ENCODE results near the gene EHMT1.

EHMT1 gene

DNA sequence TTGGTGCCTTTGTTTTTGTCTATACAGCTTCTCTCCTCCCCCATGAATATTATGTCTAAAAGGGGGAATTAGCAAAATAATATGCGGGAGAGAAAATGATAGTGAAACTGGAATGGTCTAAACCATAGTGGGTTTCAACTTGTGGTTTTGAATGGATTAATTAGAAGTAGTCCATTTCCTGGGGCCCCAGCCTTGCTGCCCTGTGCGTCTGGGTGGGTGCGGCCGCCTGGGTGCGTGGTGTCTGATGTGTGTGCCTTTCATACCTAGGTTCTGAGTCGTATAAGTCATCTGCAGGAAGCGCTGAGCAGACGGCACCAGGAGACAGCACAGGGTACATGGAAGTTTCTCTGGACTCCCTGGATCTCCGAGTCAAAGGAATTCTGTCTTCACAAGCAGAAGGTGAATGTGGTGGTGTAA is 138.8 kb downstream of the EHMT1 start:
- no peaks in the 10 kb centered on the region for H3K9me3 ChIP-seq (ENCODE audit: control insufficient read depth, low read length)
- H3K36me3 ChIP-seq (ENCODE audit: control insufficient read depth, insufficient read depth, low read length) = no peaks in the 10 kb centered on the region
- H3K4me3 ChIP-seq (ENCODE audit: low read depth, low read length) = no peak overlapping the region
- TF ChIP-seq, protein P1, sequence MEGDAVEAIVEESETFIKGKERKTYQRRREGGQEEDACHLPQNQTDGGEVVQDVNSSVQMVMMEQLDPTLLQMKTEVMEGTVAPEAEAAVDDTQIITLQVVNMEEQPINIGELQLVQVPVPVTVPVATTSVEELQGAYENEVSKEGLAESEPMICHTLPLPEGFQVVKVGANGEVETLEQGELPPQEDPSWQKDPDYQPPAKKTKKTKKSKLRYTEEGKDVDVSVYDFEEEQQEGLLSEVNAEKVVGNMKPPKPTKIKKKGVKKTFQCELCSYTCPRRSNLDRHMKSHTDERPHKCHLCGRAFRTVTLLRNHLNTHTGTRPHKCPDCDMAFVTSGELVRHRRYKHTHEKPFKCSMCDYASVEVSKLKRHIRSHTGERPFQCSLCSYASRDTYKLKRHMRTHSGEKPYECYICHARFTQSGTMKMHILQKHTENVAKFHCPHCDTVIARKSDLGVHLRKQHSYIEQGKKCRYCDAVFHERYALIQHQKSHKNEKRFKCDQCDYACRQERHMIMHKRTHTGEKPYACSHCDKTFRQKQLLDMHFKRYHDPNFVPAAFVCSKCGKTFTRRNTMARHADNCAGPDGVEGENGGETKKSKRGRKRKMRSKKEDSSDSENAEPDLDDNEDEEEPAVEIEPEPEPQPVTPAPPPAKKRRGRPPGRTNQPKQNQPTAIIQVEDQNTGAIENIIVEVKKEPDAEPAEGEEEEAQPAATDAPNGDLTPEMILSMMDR (IDR thresholded peaks at IDR 0.05) = no peak
- H3K4me2 ChIP-seq (ENCODE audit: low read length) = no peak overlapping the region
- no peak overlapping the region for H3K9ac ChIP-seq
- H3K79me2 ChIP-seq = no peaks in the 10 kb centered on the region
- H3K27me3 ChIP-seq (ENCODE audit: control insufficient read depth, insufficient read depth, low read length) = no peaks in the 10 kb centered on the region
- no peak overlapping the region for H2AFZ ChIP-seq
- no peaks in the 10 kb centered on the region for H3K4me1 ChIP-seq
- H3K27ac ChIP-seq = no peak overlapping the region

DNA sequence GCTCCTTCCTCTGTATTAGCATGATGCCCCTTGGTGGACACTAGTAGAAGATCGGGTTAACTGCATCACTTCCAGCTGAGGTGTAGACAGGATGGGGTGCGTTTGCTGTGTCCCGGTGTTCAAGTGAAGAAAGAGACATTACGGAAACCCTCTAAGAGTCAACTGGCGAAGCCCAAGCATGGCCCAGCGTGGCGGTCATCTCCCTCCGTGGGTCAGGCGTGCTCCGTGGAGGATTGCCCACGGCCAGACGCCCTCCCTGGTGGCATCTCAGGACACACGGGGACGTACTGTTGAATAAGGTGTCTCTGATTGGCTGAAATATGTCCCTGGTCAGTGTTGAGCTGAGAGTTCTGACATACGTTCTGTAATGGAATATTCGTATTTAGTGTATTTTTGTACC is 139.3 kb downstream of the EHMT1 start:
- H3K36me3 ChIP-seq (ENCODE audit: control insufficient read depth, insufficient read depth, low read length) = no peaks in the 10 kb centered on the region
- no peaks in the 10 kb centered on the region for H3K9me3 ChIP-seq (ENCODE audit: control insufficient read depth, low read length)
- TF ChIP-seq, protein P1 (IDR thresholded peaks at IDR 0.05) = no peak
- H2AFZ ChIP-seq = no peak overlapping the region
- no peak overlapping the region for H3K4me3 ChIP-seq (ENCODE audit: low read depth, low read length)
- no peak overlapping the region for H3K9ac ChIP-seq
- H3K4me2 ChIP-seq (ENCODE audit: low read length) = no peak overlapping the region
- no peak overlapping the region for H3K27ac ChIP-seq
- H3K4me1 ChIP-seq = no peaks in the 10 kb centered on the region
- no peaks in the 10 kb centered on the region for H3K27me3 ChIP-seq (ENCODE audit: control insufficient read depth, insufficient read depth, low read length)
- H3K79me2 ChIP-seq = no peaks in the 10 kb centered on the region

DNA sequence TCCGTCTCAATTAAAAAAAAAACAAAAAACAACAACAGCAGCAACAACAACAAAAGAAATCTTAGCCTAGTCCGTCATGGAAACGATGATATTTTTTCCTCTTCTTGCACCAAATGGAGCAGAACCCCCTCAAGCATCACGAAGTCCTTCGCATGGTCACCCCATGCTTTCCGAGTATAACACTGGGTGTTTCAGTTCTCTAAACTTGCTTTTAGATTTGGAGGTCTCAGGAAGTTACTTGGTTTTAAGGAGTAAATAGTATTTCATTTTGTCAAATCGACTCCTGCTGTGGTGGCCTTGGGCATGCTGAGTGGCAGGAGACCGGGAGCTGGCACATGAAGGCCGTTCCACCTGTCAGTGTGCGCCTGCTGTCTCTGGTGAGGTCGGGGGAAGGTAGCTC is 140.3 kb downstream of the EHMT1 start:
- Histone ChIP-seq H3K9ac (no peak overlapping the region), H3K4me1 (no peaks in the 10 kb centered on the region), H3K36me3 (ENCODE audit: control insufficient read depth, insufficient read depth, low read length) (no peaks in the 10 kb centered on the region), H2AFZ (no peak overlapping the region), H3K27ac (no peak overlapping the region), H3K4me2 (ENCODE audit: low read length) (no peak overlapping the region), H3K79me2 (no peaks in the 10 kb centered on the region), H3K9me3 (ENCODE audit: control insufficient read depth, low read length) (no peaks in the 10 kb centered on the region), H3K27me3 (ENCODE audit: control insufficient read depth, insufficient read depth, low read length) (no peaks in the 10 kb centered on the region), H3K4me3 (ENCODE audit: low read depth, low read length) (no peak overlapping the region)
- TF ChIP-seq, protein P1 (IDR thresholded peaks at IDR 0.05) = no peak

DNA sequence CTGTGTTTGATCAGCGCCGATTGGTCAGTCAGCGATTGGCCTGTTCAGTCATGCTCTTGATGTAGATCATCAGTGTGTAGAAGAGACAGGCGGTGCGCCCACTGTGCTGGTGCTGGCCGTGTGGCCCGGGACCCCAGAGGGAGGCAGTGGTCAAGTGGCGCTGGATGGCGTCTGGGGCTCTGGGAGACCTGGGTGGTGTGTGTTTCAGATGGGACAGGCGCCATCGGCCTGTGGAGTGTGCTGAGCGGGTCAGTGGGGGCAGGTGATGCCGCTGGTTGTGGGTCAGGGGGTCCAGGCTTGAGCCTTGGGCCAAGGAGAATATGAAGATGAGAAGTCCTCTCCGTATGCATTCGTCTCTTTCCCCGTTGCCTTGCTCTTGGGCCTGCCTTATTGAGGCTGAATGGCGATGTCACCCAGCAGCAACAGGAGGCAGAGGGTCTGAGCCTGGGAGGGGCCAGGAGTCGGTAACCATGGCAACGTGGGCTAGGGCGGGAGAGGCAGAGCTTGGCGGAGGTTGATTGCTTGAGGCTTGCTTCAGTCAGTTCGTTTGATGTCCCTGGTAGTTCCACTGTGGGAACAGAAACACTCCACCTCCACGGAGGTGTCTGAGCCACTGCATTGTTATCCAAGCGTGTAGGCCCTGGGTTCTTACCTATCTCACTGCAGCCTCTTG is 141.0 kb downstream of the EHMT1 start:
- H3K79me2 ChIP-seq = no peaks in the 10 kb centered on the region
- no peak overlapping the region for H3K9ac ChIP-seq
- no peaks in the 10 kb centered on the region for H3K4me1 ChIP-seq
- H2AFZ ChIP-seq = no peak overlapping the region
- H3K4me3 ChIP-seq (ENCODE audit: low read depth, low read length) = no peak overlapping the region
- H3K4me2 ChIP-seq (ENCODE audit: low read length) = no peak overlapping the region
- H3K36me3 ChIP-seq (ENCODE audit: control insufficient read depth, insufficient read depth, low read length) = no peaks in the 10 kb centered on the region
- no peaks in the 10 kb centered on the region for H3K27me3 ChIP-seq (ENCODE audit: control insufficient read depth, insufficient read depth, low read length)
- H3K27ac ChIP-seq = no peak overlapping the region
- H3K9me3 ChIP-seq (ENCODE audit: control insufficient read depth, low read length) = no peaks in the 10 kb centered on the region
- TF ChIP-seq, protein P1 (IDR thresholded peaks at IDR 0.05) = no peak

DNA sequence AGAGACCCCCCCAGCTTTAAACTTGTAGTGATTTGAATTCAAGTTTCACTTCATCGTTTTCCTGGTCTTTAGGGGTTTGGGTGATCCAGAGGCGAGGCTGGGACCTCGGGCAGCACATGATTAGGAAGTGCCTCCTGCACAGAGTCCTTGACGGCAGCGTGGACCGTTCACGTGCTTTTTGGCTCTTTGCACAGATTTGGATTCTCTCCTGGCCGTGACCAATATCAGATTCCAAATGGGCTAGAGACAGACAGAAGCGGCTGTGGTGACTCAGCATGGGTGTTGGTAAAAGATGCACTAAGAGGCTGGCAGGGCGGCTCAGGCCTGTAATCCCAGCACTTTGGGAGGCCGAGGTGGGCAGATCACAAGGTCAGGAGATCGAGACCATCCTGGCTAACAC is 141.6 kb downstream of the EHMT1 start:
- Histone ChIP-seq H3K4me3 (ENCODE audit: low read depth, low read length) (no peak overlapping the region), H3K36me3 (ENCODE audit: control insufficient read depth, insufficient read depth, low read length) (no peaks in the 10 kb centered on the region), H3K4me1 (no peaks in the 10 kb centered on the region), H3K27ac (no peak overlapping the region), H3K79me2 (no peaks in the 10 kb centered on the region), H3K9ac (no peak overlapping the region), H2AFZ (no peak overlapping the region), H3K4me2 (ENCODE audit: low read length) (no peak overlapping the region), H3K27me3 (ENCODE audit: control insufficient read depth, insufficient read depth, low read length) (no peaks in the 10 kb centered on the region), H3K9me3 (ENCODE audit: control insufficient read depth, low read length) (no peaks in the 10 kb centered on the region)
- TF ChIP-seq, protein P1 (IDR thresholded peaks at IDR 0.05) = no peak
